GM12891 (cell line): ENCODE data around the gene ACAN.

ENCODE experiments used
- DNase-seq: peaks from one replicate; pipeline ENCODE4 v3.0.0; 2011; ENCODE audit warnings: low spot score; ENCODE audit not compliant: insufficient read length
- FAIRE-seq: peaks from 2 replicates; lab custom pipeline; 2011; peaks lifted over from hg19 to GRCh38; lab: Jason Lieb, UNC
- PAX5 ChIP-seq: IDR thresholded peaks from 2 replicates; pipeline ENCODE4 v1.6.1; 2011; ENCODE audit warnings: low read length, moderate library complexity, mild to moderate bottlenecking; ENCODE audit not compliant: insufficient read depth, severe bottlenecking
- POLR2A ChIP-seq: IDR thresholded peaks from 2 replicates; pipeline ENCODE4 v1.6.1; 2011; ENCODE audit warnings: low read depth, low read length, control low read depth
- POLR2AphosphoS5 ChIP-seq: IDR thresholded peaks from 2 replicates; pipeline ENCODE4 v1.6.1; 2011; ENCODE audit warnings: low read depth, low read length, control low read depth
- POU2F2 ChIP-seq: IDR thresholded peaks from 2 replicates; pipeline ENCODE4 v1.6.1; 2011; ENCODE audit warnings: low read depth, mild to moderate bottlenecking, control low read depth, low read length, moderate library complexity
- SPI1 ChIP-seq: IDR thresholded peaks from 2 replicates; pipeline ENCODE4 v1.6.1; 2011; ENCODE audit warnings: low read depth, low read length, control low read depth
- TAF1 ChIP-seq: IDR thresholded peaks from 2 replicates; pipeline ENCODE4 v1.6.1; 2011; ENCODE audit warnings: low read depth, low read length, control low read depth

Gene ACAN

GRCh38 chr15:88782465-88782864 lies 20.8 kb upstream of the ACAN start:
- FAIRE-seq (no peak), DNase-seq (no peak)
- TF ChIP-seq POU2F2 (no peak), TAF1 (no peak), POLR2AphosphoS5 (no peak), POLR2A (no peak), SPI1 (no peak), PAX5 (no peak)

- FAIRE-seq (no peak), DNase-seq (no peak)
- no peak for TF ChIP-seq SPI1
- TF ChIP-seq POLR2AphosphoS5 = no peak
- TF ChIP-seq TAF1 = no peak
- TF ChIP-seq POLR2A = no peak
- no peak for TF ChIP-seq PAX5
- no peak for TF ChIP-seq POU2F2
Observed at GRCh38 chr15:88785217-88785616, 18.0 kb upstream of the ACAN start.

- no peak for TF ChIP-seq TAF1
- TF ChIP-seq POLR2AphosphoS5 = no peak
- TF ChIP-seq POU2F2 = no peak
- no peak for TF ChIP-seq SPI1
- TF ChIP-seq POLR2A = no peak
- TF ChIP-seq PAX5 = no peak
- DNase-seq (no peak), FAIRE-seq (no peak)
Observed at GRCh38 chr15:88788036-88788435, 15.2 kb upstream of the ACAN start.

- DNase-seq = no peak
- TF ChIP-seq PAX5 = no peak
- no peak for TF ChIP-seq POLR2AphosphoS5
- no peak for TF ChIP-seq POLR2A
- no peak for FAIRE-seq
Observed at GRCh38 chr15:88788816-88789215, 14.4 kb upstream of the ACAN start.

- FAIRE-seq (no peak), DNase-seq (no peak)
- TF ChIP-seq TAF1 = no peak
- TF ChIP-seq POLR2AphosphoS5 = no peak
- no peak for TF ChIP-seq POLR2A
- no peak for TF ChIP-seq PAX5
- TF ChIP-seq POU2F2 = no peak
Observed at GRCh38 chr15:88790486-88790885, 12.8 kb upstream of the ACAN start.

GRCh38 chr15:88791637-88792036 lies 11.6 kb upstream of the ACAN start:
- FAIRE-seq (no peak), DNase-seq (no peak)
- TF ChIP-seq TAF1 = no peak
- TF ChIP-seq POU2F2 = no peak
- TF ChIP-seq PAX5 = no peak
- no peak for TF ChIP-seq POLR2AphosphoS5
- TF ChIP-seq SPI1 = no peak
- no peak for TF ChIP-seq POLR2A

- TF ChIP-seq TAF1 (no peak), POU2F2 (no peak), PAX5 (no peak), POLR2AphosphoS5 (no peak), POLR2A (no peak), SPI1 (no peak)
- FAIRE-seq (no peak), DNase-seq (no peak)
Observed at GRCh38 chr15:88792342-88793282, 10.6 kb upstream of the ACAN start.

GRCh38 chr15:88794001-88794400 lies 9.2 kb upstream of the ACAN start:
- TF ChIP-seq POLR2A (no peak), POU2F2 (no peak), PAX5 (no peak), POLR2AphosphoS5 (no peak), TAF1 (no peak), SPI1 (no peak)
- FAIRE-seq (no peak), DNase-seq (no peak)

- TF ChIP-seq POLR2A (no peak), SPI1 (no peak), PAX5 (no peak), POU2F2 (no peak), TAF1 (no peak), POLR2AphosphoS5 (no peak)
- no peak for DNase-seq
- no peak for FAIRE-seq
Observed at GRCh38 chr15:88797663-88798339, 5.4 kb upstream of the ACAN start.
